Measurements from ENCODE around the gene CIBAR2. TPM values are rescaled to one million over a fixed set of nuclear protein-coding genes. Genes with fewer than 3 reads are reported as not detected.
A peak's percentile ranks its signal among the peaks of the same experiment; 100 is the strongest.

CIBAR2 gene
- 0.41 TPM for total RNA-seq

DNA sequence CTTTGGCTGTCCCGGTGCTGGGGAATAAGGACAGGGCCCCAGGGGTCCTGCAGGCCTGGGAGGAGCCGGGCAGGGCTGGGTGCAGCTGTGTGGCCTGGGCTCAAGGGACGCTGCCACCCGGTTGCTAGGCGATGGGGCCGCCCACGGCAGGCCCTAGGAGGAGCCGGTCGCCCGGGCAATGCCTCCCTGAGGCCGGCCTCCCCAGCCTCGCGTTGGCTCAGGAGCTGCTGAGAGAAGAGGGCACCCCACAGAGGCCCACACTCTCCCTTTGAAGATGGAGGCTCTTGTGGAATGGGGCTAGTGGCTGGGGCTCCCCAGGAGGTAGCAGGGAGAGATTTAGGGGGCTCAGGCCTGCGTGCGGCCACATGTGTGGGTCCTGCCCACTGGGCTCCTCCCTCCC lies at the start of gene CIBAR2:
Gene CIBAR2 (minus strand): TSS at position 109 of the 400 bp plus-strand sequence. CDS start 120 bp downstream, outside the sequence.
- DNase-seq (ENCODE audit: low spot score in 2 of 2) (no peak), FAIRE-seq (no peak)

GRCh38 chr16:85159179-85159980 lies 47.1 kb upstream of the CIBAR2 start:
- FAIRE-seq (no peak), DNase-seq (ENCODE audit: low spot score in 2 of 2) (no peak)

DNA sequence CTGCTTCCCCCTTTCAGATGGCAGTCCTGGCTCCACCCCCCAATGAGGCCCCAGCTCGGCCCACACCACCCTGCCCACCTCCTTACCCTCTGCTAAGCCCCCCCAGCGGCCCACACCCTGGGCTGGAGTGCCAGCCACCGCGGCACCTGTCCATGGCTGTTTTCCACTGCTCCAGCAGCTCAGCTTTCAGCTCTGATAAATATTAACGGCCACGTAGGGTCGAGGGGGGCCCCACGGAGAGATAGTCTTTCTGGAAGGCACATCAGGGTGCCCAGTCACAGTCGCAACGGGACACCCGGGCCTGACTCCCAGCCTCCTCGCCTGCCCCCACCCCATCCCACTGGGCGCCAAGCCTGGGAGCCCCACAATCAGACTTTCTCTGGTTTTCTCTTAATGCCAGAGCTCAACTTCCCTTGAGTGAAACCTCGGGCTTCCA lies 46.5 kb upstream of the CIBAR2 start:
- FAIRE-seq, result no peak
- no peak for DNase-seq (ENCODE audit: low spot score in 2 of 2)

- FAIRE-seq, result no peak
These were observed 45.8 kb upstream of the CIBAR2 start for GRCh38 chr16:85157813-85158742.

GRCh38 chr16:85157372-85157771 lies 45.1 kb upstream of the CIBAR2 start:
- DNase-seq (ENCODE audit: low spot score in 2 of 2), result no peak
- no peak for FAIRE-seq

More at GRCh38 chr16:85157813-85158742, 45.8 kb upstream of the CIBAR2 start:
- no peak for DNase-seq (ENCODE audit: low spot score in 2 of 2)

DNA sequence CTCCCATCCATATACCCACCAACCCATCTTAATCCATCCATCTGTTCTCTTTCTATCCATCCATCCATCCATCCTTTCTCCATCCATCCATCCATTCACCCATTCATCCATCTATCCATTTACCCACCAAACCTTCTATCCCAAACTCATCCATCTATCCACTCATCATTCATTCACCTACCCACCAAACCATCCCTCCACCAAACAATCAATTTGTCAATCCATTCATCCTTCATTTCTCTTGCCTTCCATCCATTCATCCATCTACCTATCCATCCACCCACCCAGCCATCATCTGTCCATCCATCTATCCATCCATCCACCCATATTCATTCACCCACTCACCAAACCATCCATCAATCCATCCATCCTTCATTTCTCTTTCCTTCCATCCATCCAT lies 44.6 kb upstream of the CIBAR2 start:
- DNase-seq (ENCODE audit: low spot score in 2 of 2), result no peak
- FAIRE-seq, result no peak

GRCh38 chr16:85156440-85156839 lies 44.2 kb upstream of the CIBAR2 start:
- FAIRE-seq (no peak), DNase-seq (ENCODE audit: low spot score in 2 of 2) (no peak)

DNA sequence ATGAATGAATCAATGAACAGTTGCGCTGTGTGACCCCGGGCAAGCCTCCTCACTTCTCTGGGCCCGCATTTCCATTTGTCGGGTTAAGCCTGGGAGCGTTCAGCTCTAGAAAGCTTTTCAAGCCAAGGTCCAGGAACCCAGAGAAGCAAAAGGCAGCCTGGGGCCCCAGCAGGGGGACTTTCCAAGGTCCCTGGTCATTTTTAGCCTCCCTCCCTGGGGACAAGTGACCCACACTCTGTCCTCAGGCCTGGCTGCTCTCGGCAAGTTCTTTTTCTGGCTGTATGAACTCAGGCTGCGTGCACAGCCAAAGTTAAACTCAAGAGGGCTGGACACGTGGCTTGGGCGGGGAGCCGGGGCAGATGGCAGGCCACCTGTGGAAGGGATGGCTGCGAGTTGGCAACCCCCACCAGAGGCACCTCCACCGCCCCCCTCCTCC lies 41.4 kb upstream of the CIBAR2 start:
- FAIRE-seq, result no peak
- no peak for DNase-seq (ENCODE audit: low spot score in 2 of 2)

DNA sequence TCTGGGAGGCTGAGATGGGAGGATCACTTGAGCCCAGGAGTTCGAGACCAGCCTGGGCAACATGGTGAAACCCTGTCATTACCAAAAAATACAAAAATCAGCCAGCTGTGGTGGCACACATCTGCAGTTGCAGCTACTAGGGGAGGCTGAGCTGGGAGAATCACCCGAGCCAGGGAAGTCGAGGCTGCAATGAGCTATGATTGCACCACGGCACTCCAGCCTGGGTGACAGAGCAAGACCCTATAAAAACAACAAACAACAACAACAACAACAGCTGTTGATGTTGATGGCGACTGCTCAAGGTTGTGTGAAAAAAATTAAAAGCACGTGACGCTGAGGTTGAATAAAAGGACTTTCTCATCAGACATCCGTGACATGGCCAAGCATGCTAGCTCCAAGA lies 40.8 kb upstream of the CIBAR2 start:
- FAIRE-seq (no peak), DNase-seq (ENCODE audit: low spot score in 2 of 2) (no peak)

- FAIRE-seq (no peak), DNase-seq (ENCODE audit: low spot score in 2 of 2) (no peak)
These were observed 40.2 kb upstream of the CIBAR2 start for GRCh38 chr16:85152414-85153030.

DNA sequence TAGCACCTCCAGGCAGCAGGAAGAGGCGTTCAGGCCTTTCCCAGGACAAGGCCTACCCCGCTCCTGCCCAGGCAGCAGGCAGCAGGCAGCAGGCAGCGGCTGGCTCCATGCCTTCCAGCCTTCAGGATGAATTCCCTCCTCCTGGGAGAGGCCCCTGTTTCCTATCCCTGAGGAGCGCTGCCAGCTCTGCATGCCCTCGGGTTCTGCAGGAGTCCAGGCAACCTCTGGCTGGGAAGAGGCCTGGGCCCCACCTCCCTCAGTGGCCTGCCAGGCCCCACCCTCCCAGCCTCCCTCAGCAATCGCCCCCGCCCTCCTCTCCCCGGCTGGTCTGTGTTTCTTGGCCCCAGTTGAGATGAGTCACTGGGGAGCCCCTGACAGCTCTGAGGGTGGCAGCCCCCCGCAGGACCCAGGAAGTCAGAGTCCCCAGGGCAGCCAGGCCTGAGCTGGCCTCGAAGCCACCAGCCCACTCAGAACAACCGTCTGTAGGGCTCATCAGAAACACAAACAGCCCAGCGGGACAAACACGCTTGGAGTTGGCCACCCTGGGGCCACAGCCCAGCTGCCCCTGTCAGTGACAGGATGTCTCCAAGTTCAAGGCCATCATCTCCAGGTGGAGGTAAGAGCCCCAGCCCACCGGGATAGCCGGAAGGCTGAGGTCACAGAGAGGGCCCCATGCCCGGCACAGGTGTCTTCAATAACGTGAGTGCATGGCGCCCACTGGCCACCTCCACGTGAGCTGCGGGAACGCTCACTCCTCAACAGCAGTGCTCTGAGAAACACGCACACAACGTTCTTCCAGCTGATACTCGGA lies 39.5 kb upstream of the CIBAR2 start:
- FAIRE-seq, result no peak
- peak in 1 of 2 donors; percentile 67 for DNase-seq (ENCODE audit: low spot score in 2 of 2)

DNA sequence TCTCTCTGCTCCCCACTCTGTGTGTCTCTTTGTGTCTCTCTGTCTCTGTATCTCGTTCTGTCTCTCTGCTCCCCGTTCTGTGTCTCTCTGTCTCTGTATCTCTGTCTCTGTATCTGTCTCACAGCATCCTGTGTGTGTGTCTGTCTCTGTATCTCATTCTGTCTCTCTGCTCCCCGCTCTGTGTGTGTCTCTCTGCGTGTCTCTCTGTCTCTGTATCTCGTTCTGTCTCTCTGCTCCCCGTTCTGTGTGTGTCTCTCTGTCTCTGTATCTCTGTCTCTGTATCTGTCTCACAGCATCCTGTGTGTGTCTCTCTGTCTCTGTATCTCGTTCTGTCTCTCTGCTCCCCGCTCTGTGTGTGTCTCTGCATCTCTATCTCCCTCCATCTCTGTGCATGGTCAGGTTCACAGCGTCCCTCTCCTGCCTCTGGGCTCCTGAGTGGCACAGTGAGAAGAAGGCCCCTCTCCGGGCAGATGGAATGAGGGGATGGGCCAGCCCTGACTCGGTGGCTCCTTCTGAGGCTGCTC lies 38.9 kb upstream of the CIBAR2 start:
- FAIRE-seq (no peak), DNase-seq (ENCODE audit: low spot score in 2 of 2) (no peak)

- DNase-seq (ENCODE audit: low spot score in 2 of 2) (no peak), FAIRE-seq (no peak)
These were observed 38.2 kb upstream of the CIBAR2 start for GRCh38 chr16:85150331-85150940.

DNA sequence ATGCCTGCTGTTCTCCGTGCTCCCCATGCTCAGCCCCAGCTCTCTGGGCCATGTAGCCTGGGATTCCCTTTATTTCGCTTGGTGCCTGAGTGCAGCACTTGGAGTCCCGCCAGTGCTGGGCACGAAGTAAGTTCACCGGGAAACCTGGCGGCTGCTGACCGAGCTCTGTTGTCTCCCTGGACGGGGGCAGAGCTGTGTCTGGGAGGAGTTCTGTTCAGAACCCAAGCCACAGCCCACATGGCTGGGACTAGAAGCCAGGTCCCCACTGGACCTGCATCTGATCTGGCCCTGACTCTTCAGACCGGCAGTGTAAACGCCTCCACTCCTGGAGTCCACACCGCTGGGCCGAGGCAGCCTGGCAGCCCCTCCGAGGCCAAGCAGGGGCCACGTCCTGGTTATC lies 37.5 kb upstream of the CIBAR2 start:
- FAIRE-seq (no peak), DNase-seq (ENCODE audit: low spot score in 2 of 2) (no peak)

- no peak for FAIRE-seq
- no peak for DNase-seq (ENCODE audit: low spot score in 2 of 2)
These were observed 36.7 kb upstream of the CIBAR2 start for GRCh38 chr16:85148931-85149330.

DNA sequence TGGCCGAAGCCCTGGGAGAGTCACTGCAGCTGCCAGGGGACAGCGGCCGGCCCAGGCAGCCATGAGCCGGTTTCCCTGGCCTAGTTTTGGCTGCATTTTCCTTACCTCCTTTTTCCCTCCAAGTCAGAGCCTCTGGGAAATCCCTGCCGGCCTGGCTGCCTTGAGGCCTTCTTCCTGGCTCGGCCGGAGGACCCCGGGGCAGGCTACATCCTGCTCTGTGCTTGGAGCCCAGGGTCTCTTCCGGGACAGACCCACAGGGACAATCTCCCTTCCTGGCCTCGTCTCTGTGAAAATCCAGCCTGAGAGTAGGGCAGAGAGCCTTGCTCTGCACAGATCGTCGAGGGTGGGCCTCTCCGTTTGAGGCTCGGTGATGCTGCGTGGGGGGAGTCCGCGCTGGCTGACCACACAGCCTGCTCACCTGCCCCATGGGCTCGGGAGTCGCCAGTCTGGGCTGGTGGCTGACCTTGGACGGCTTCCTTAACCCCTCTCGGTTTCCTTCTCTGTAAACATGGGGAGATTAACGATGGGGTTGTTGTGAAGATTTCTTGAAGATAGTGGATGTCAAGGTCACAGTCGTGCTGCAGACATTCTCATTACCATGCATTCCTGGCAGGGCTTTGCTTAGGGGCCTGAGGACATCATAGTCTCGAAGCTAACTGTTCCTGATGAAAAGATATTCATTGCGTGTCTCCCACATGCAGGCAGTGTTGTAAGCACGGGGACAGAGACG lies 34.8 kb upstream of the CIBAR2 start:
- FAIRE-seq, result no peak

DNA sequence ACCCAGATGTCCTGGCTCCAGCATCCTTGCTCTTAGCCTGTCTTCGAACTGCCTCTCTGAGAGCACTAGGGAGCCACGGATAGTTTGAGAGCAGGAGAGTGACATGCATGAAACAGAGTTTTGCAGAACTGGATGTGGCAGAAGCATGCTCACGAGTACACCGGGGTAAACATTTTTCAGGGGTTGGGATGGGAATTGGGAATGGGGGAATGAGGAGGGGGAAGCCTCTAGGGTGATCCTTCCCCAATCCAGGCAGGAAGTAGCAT lies 34.2 kb upstream of the CIBAR2 start:
- FAIRE-seq (no peak), DNase-seq (ENCODE audit: low spot score in 2 of 2) (no peak)

More for the DNA sequence above, 34.8 kb upstream of the CIBAR2 start:
- no peak for DNase-seq (ENCODE audit: low spot score in 2 of 2)

DNA sequence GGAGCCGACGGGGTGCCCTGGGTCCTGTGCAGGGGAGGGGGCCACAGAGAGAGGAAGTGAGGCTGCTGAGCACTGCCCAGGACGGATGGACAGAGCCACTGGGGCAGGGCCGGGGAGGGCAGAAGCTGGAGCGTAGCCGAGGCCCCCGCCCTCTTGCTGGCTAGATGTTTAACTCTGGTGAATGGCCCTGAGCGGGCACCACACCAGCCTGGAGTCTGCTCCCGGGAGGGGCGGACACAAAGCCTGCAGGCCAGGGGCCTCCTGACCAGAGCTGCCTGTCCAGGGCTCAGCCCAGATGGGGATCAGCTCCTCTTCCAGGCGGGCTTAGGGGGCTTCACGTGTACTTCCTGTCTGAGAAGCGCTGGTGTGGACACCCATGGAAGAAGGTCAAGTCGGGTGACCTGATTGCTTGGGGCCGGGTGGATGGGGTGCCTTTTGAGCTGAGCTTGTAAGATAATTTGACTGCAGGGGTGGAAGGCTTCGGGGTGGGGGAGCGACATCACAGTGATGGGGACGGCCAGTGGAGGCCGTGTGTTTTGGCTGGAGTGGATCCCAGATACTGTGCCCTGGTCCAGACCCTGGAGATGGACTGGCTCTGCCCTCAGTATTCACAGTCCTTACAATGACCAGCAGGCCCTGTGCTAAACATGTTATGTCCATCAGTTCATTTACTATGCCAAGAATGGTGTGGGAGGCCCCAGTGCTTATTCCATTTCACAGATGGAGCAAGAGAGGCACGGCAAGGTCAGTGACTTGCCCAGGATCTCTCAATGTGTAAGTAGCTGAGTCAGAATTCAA lies 33.7 kb upstream of the CIBAR2 start:
- no peak for FAIRE-seq
- no peak for DNase-seq (ENCODE audit: low spot score in 2 of 2)
